ENCODE results near the gene RSRP1. TPM values are rescaled to one million over a fixed set of nuclear protein-coding genes. Genes with fewer than 3 reads are reported as not detected.

Gene RSRP1
- total and polyA plus RNA-seq, 2 of the 13 experiments (the other 11 are each of a cell fraction or from before 2014, with no cell fraction given), result 43.9 to 52.8 TPM

GRCh38 chr1:25247024-25247828, at the start of gene RSRP1 (continued):
- TF ChIP-seq FOXA3 (CRISPR knock-in tag; IDR thresholded peaks at IDR 0.05) (peak; percentile 49), ZNF441 (CRISPR knock-in tag; IDR thresholded peaks at IDR 0.05; ENCODE audit: borderline replicate concordance) (peak; percentile 17; the same call in 1 of the 2 replicates), MTF2 (CRISPR knock-in tag; IDR thresholded peaks at IDR 0.05; ENCODE audit: borderline replicate concordance) (peak; percentile 61), ZKSCAN8 (CRISPR knock-in tag; IDR thresholded peaks at IDR 0.05; ENCODE audit: borderline replicate concordance) (0 out of 2 replicates have a peak, but pooled peaks have one; percentile 83), ZNF629 (CRISPR knock-in tag; conservative IDR thresholded peaks at IDR 0.05) (peak; percentile 30; the same call in 1 of the 2 replicates), ZNF557 (CRISPR knock-in tag; IDR thresholded peaks at IDR 0.05) (peak; percentile 71; the same call in 1 of the 2 replicates), SIX4 (CRISPR knock-in tag; IDR thresholded peaks at IDR 0.05) (peak; percentile 21; the same call in 1 of the 2 replicates), MATR3 (CRISPR knock-in tag; IDR thresholded peaks at IDR 0.05) (no peak), ZFP41 (CRISPR knock-in tag; IDR thresholded peaks at IDR 0.05; ENCODE audit: borderline replicate concordance) (no peak), KDM4B (CRISPR knock-in tag; IDR thresholded peaks at IDR 0.05) (peak; percentile 45; the same call in 1 of the 2 replicates), ZNF12 (CRISPR knock-in tag; IDR thresholded peaks at IDR 0.05) (0 out of 2 replicates have a peak, but pooled peaks have one; percentile 27), SOX6 (IDR thresholded peaks at IDR 0.05) (no peak), SOX6 (CRISPR knock-in tag; IDR thresholded peaks at IDR 0.05) (peak; percentile 58; the same call in 1 of the 2 replicates)
- TF ChIP-seq, protein P1, sequence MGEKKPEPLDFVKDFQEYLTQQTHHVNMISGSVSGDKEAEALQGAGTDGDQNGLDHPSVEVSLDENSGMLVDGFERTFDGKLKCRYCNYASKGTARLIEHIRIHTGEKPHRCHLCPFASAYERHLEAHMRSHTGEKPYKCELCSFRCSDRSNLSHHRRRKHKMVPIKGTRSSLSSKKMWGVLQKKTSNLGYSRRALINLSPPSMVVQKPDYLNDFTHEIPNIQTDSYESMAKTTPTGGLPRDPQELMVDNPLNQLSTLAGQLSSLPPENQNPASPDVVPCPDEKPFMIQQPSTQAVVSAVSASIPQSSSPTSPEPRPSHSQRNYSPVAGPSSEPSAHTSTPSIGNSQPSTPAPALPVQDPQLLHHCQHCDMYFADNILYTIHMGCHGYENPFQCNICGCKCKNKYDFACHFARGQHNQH (CRISPR knock-in tag; IDR thresholded peaks at IDR 0.05), result peak; percentile 95
- TF ChIP-seq, protein P2, sequence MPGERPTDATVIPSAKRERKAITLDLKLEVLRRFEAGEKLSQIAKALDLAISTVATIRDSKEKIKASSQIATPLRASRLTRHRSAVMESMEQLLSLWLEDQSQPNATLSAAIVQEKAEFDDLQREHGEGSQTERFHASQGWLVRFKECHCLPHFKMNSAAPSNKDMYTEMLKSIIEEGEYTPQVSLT (CRISPR knock-in tag; IDR thresholded peaks at IDR 0.05; ENCODE audit: borderline replicate concordance, low read depth), result no peak
- TF ChIP-seq, protein P3, sequence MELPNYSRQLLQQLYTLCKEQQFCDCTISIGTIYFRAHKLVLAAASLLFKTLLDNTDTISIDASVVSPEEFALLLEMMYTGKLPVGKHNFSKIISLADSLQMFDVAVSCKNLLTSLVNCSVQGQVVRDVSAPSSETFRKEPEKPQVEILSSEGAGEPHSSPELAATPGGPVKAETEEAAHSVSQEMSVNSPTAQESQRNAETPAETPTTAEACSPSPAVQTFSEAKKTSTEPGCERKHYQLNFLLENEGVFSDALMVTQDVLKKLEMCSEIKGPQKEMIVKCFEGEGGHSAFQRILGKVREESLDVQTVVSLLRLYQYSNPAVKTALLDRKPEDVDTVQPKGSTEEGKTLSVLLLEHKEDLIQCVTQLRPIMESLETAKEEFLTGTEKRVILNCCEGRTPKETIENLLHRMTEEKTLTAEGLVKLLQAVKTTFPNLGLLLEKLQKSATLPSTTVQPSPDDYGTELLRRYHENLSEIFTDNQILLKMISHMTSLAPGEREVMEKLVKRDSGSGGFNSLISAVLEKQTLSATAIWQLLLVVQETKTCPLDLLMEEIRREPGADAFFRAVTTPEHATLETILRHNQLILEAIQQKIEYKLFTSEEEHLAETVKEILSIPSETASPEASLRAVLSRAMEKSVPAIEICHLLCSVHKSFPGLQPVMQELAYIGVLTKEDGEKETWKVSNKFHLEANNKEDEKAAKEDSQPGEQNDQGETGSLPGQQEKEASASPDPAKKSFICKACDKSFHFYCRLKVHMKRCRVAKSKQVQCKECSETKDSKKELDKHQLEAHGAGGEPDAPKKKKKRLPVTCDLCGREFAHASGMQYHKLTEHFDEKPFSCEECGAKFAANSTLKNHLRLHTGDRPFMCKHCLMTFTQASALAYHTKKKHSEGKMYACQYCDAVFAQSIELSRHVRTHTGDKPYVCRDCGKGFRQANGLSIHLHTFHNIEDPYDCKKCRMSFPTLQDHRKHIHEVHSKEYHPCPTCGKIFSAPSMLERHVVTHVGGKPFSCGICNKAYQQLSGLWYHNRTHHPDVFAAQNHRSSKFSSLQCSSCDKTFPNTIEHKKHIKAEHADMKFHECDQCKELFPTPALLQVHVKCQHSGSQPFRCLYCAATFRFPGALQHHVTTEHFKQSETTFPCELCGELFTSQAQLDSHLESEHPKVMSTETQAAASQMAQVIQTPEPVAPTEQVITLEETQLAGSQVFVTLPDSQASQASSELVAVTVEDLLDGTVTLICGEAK (IDR thresholded peaks at IDR 0.05), result no peak
- TF ChIP-seq, protein P3 (CRISPR knock-in tag; IDR thresholded peaks at IDR 0.05), result no peak
- TF ChIP-seq, protein P4, sequence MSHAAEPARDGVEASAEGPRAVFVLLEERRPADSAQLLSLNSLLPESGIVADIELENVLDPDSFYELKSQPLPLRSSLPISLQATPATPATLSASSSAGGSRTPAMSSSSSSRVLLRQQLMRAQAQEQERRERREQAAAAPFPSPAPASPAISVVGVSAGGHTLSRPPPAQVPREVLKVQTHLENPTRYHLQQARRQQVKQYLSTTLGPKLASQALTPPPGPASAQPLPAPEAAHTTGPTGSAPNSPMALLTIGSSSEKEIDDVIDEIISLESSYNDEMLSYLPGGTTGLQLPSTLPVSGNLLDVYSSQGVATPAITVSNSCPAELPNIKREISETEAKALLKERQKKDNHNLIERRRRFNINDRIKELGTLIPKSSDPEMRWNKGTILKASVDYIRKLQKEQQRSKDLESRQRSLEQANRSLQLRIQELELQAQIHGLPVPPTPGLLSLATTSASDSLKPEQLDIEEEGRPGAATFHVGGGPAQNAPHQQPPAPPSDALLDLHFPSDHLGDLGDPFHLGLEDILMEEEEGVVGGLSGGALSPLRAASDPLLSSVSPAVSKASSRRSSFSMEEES (CRISPR knock-in tag; IDR thresholded peaks at IDR 0.05), result peak; percentile 81
